Activated naive CD4-positive, alpha-beta T cell treated with anti-CD3 and anti-CD28 coated beads for 36 hours (primary cell): ENCODE results near the gene NUB1. TPM values are rescaled to one million over a fixed set of nuclear protein-coding genes. Genes with fewer than 3 reads are reported as not detected.

Experiments
- CTCF ChIA-PET: fragments of 350-600 bp; sonication (Branson Sonifier 250); formaldehyde crosslinking; loops from one replicate; lab custom pipeline; 2021; ENCODE audit warnings: antibody characterized with exemption; lab: Charles Lee
- DNase-seq: peaks from one replicate; pipeline ENCODE4 v3.0.0-alpha.2; 2020
- H3K27ac Mint-ChIP-seq: one replicate; pipeline ENCODE4 v1.8.0; 2021; ENCODE audit warnings: mild to moderate bottlenecking, mixed read lengths
- H3K27me3 Mint-ChIP-seq: one replicate; pipeline ENCODE4 v1.8.0; 2021; ENCODE audit warnings: low read depth, mixed read lengths
- H3K36me3 Mint-ChIP-seq: one replicate; pipeline ENCODE4 v1.8.0; 2021; ENCODE audit warnings: low read depth, mixed read lengths
- H3K4me1 Mint-ChIP-seq: one replicate; pipeline ENCODE4 v1.8.0; 2021; ENCODE audit warnings: low read depth, mixed read lengths
- H3K4me3 Mint-ChIP-seq: one replicate; pipeline ENCODE4 v1.8.0; 2021; ENCODE audit warnings: mild to moderate bottlenecking, moderate library complexity, mixed read lengths
- H3K9me3 Mint-ChIP-seq: one replicate; pipeline ENCODE4 v1.8.0; 2021; ENCODE audit warnings: mixed read lengths
- intact Hi-C: fragments of 100-400 bp; cut with micrococcal nuclease; formaldehyde crosslinking; loops from one replicate; pipeline ENCODE4 v1.15.1; 2023
- total RNA-seq, 2 experiments: library from RNA; stranded (reverse); gene quantifications; one replicate each; pipeline ENCODE4 v1.2.3, GENCODE V29; 2021

The NUB1 gene
- total RNA-seq, 2 experiments from 2014 or later, result 46.6 to 50.3 TPM

- intact Hi-C loops, result no loop called here
- CTCF ChIA-PET, result no interaction called here
- H3K4me3 Mint-ChIP-seq, result no peak overlapping the region
- DNase-seq, result no peak
- H3K27ac Mint-ChIP-seq, result no peak overlapping the region
- no peaks in the 10 kb centered on the region for H3K27me3 Mint-ChIP-seq
- peaks cover 38% of the 10 kb centered on the region for H3K4me1 Mint-ChIP-seq
- no peaks in the 10 kb centered on the region for H3K36me3 Mint-ChIP-seq
- peaks cover 4% of the 10 kb centered on the region for H3K9me3 Mint-ChIP-seq
Observed at GRCh38 chr7:151426904-151427704, 85.5 kb downstream of the NUB1 start.

- Mint-ChIP-seq H3K27ac (no peak overlapping the region), H3K9me3 (no peaks in the 10 kb centered on the region), H3K36me3 (no peaks in the 10 kb centered on the region), H3K27me3 (no peaks in the 10 kb centered on the region), H3K4me1 (peaks cover 42% of the 10 kb centered on the region), H3K4me3 (no peak overlapping the region)
- intact Hi-C loops, result no loop called here
- CTCF ChIA-PET, result interaction anchor here (0.7 kb wide), 2 partner anchors 95 to 982 kb away, joined by 3 read pairs; no protein-coding TSS in a partner anchor
- DNase-seq, result no peak
Observed at GRCh38 chr7:151427705-151428377, 86.2 kb downstream of the NUB1 start.

Other genes with a start within 250 kb of the NUB1 start
- gene GBX1, start 174.1 kb upstream of the NUB1 start, total RNA-seq, result not detected
- not detected for gene ASB10, start 154.6 kb upstream of the NUB1 start, total RNA-seq
- gene H2BK1, start 131.3 kb upstream of the NUB1 start, total RNA-seq, result not detected
- gene ABCF2, start 114.6 kb upstream of the NUB1 start, total RNA-seq, result 10 to 100 TPM; 33.9 to 35.5 TPM
- 10 to 100 TPM; 21.0 TPM for gene CHPF2, start 109.3 kb upstream of the NUB1 start, total RNA-seq
- gene SMARCD3, start 93.1 kb upstream of the NUB1 start, total RNA-seq, result 1 to 10 TPM; 4.5 to 5.8 TPM
- not detected for gene WDR86, start 68.2 kb downstream of the NUB1 start, total RNA-seq
- gene CRYGN, start 98.3 kb downstream of the NUB1 start, total RNA-seq, result not detected
- gene RHEB, start 178.1 kb downstream of the NUB1 start, total RNA-seq, result 10 to 100 TPM; 58.7 to 62.7 TPM